Activated CD4-positive, alpha-beta T cell treated with anti-CD3 and anti-CD28 coated beads, Interleukin-10, Interleukin-2, amounts not matched to agents 100 ng/mL and 50 ng/mL, durations not matched to agents 16 hours and 8 hours (primary cell): ENCODE results near the gene NDOR1.
"Not testable (repeated sequence)": the region's sequence is repeated elsewhere in the genome, so short reads cannot be mapped to it uniquely, and the experiment has no call there.

ENCODE experiments used
- DNase-seq: peaks from one replicate; pipeline ENCODE4 v3.0.0-alpha.2; 2020

NDOR1 gene

DNA sequence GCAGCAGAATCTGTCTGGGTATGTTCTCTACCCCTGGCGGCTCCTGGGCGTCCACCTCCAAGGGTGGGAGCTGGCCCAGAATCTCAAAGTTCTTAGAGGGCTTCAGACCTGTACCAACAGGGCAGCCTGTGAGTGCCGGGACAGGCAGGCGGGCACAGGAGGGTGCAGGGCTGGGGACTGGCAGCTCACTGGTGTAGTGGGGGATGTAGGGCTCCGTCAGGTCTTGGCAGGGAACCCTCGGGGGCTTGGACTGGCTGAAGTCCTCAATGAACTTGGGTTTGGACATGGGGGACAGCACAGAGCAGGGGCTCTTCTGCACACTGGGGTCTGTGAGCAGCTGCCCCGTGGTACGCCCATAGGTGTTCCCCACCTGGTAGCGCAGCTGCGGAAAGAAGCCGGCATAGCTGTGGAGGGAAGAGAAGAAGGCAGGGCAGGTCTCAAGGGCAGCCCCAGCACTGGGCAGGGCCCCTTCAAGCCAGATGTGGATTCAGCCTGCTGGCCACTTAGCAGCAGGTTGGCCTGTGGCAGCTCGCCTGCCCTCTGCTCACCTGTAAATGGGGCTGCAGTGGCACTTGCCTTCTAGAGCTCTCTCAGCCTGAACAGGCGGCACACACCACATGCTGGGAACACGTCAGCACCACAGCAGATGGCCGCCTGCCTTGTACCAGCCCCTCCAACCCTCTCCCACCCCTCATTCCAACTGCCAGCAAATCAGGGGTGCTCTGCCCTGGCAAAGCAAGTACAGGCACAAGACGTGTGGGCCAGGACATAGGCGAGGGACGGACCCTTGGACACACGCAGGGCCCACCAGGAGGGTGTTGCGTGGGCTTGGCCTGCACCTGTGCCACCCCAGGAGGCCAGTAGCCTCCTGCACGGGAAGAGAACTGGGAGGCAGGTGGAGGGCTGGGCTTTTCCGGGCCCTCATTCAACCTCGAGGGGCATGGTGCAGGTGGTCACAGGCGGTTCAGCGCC, 40.2 kb downstream of the NDOR1 start:
- no peak for DNase-seq

DNA sequence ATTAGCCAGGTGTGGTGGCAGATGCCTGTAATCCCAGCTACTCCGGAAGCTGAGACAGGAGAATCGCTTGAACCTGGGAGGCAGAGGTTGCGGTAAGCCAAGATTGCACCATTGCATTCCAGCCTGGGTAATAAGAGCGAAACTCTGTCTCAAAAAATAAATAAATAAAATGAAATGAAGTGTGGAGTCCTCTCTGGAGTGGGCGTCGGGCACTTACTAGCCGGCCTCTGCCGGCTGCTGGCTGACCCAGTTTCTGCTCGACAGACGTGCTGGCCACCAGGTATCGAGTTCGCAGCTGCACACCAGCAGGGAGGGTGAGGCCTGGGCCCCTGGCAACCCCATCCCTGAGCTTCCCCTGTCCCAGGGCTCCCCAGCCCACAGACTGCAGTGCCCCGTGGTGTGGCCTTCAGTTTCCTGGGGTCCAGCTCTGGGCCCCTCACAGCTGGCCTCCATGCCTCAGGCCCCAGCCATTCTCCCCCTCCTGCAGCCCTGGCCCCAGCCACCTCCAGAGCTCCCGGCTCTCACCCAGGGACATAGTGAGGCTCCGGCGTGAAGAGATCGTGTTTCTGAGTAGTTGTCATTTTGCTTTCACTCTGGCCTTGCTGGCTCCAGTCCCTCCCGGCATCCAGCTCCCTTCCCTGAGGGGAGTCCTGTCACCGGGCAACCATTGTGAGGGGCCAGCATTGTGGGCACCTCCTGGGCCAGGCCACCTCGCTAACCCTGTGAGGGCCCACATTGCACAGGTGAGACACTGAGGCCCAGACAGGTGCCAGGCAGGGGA, 41.8 kb downstream of the NDOR1 start:
- no peak for DNase-seq

DNA sequence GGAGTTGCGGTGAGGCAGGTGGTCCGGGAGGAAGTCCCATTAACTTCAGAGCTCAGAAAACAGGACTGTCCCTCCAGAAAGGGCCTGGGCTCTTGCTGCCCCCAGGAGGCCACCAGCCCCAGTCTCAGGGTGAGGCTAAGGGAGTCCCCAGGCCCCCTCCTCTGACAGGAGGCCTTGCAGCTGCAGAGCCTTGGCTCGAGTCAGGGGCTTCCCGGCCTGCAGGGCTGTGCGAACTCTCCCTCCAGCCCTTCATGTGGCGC, 42.3 kb downstream of the NDOR1 start:
- DNase-seq: no peak

DNA sequence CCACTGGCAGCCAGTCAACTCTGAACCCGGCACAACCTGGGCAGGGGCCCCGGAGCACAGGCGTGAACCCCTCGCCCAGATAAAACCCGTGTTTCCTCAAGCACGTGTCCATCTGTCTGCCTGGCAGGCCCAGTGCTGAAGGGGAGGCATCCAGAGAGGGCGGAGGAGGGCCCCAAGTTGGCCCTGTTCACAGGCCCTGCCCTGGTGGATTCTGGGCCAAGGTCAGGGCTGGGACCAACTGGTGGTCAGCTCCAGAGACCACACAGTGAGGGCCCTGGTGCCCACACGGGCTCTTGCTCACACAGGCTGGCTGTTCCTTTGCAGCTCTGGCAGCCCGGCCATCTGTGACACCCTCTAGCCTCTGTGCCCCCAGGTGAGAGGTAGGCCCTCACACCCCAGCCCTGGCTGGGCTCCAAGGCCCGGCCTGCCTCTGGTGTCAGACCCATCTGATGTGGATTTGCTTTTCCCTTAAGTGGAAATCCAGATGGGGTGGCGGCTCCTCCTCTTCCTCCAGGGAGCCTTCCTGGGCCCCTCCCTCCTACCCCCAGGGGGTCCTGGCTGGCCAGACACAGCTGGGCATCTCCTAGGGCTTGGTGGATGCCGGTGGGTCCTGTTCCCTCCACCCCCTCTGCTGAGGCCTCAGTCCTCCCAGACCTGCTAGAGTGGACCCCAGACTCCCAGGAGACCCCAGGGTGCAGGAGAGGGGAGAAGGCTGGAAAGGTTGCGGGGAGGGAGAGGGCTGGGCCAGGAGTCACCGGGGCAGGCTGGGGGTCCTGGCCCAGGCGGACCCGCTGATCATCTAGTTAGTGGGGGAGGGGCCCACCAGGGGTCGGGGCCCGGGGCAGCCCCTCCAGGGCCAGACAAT, 45.1 kb downstream of the NDOR1 start:
- no peak for DNase-seq

DNA sequence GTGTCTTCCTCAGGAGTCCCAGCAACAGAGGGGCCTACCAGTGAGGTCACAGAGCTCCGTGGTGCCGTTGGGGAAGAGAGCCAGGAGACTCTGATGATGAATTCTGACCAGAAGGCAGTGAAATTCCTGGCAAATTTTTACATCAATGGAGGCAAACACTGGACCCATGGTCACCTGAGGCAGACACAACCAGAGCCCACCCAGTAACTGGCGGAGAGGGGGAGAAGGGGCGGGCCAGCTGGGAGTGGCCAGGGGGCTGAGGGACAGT, 45.6 kb downstream of the NDOR1 start, which contains the start of gene STPG3:
Gene STPG3, plus strand, starts transcription at position 93 of the 268 bp plus-strand sequence. Its CDS starts 1 bp downstream, at position 94.
- no peak for DNase-seq

DNA sequence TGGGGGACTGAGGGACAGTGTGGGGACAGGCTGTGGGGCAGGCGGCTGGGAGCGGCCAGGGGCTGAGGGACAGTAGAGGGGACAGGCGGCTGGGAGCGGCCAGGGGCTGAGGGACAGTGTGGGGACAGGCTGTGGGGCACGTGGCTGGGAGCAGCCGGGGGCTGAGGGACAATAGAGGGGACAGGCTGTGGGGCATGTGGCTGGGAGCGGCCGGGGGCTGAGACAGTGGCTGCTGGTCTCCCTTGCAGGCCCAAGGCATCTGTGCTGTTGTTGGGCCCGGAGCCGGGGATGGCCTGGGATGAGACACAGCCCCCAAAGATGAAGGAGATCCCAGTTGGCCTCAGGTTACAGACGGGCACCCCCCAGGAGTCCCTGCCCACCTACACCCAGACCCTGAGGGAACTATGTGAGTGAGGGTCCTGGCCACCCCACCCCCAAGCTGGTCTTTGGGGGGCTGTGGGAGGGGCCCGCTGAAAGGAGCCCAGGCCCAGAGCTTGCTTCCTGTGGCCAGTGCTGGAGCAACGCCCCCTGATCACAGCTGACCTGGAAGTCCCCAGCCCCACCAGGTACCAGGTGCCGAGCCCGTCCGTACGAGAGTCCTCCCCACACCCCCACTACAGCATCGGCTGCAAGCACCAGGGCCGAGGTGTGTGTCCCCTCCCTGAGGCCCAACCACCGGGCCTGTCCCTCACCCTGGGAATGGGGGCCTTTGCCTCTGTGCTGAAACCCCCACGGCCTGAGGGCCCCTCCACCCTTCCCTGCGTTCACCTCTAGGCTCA, 46.2 kb downstream of the NDOR1 start:
- no peak for DNase-seq

DNA sequence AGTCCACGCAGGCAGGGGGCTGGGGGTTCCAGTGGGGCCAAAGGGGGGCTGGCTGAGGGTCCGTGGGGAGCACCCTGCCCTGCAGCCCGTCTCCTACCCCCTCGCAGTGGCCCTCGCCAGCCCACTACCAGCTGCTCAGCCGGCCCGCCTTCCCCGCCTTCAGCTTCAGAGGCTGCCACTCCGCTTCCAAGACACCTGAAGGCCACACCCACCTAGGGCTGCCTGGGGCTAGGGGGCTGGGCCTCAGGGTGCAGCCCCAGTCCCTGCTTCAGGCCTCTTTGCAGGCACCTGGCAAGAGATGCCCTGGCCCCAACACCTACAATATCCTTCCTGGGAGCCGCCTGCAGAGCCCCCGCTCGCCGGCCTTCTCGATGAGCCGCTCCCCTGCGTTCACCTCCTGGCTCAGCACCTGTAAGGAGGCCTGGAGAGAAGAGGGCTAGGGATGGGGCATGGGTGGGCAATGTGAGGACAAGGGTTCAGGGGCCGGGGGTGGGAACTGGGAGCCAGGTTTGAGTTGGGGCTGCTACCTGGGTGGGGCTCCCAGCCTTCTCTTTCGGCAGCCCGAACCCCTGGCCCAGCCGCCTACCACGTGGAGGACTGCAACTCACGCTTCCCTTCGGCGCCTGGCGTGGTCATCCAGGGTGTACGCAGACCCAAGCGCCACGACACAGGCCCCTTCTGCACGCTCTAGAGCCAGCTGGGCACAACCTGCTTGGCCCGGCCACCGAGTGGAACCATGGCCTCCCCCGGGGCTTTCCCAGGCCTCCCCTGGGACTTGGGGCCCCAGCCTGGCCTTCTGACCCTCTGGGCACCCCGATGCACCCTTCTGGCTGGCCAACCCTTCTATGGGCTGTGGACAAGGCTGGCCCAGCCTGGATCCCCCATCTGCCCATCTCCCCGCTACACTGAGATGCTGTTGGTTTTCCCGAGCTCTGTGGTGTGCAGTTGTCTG, 47.3 kb downstream of the NDOR1 start:
- DNase-seq: no peak

DNA sequence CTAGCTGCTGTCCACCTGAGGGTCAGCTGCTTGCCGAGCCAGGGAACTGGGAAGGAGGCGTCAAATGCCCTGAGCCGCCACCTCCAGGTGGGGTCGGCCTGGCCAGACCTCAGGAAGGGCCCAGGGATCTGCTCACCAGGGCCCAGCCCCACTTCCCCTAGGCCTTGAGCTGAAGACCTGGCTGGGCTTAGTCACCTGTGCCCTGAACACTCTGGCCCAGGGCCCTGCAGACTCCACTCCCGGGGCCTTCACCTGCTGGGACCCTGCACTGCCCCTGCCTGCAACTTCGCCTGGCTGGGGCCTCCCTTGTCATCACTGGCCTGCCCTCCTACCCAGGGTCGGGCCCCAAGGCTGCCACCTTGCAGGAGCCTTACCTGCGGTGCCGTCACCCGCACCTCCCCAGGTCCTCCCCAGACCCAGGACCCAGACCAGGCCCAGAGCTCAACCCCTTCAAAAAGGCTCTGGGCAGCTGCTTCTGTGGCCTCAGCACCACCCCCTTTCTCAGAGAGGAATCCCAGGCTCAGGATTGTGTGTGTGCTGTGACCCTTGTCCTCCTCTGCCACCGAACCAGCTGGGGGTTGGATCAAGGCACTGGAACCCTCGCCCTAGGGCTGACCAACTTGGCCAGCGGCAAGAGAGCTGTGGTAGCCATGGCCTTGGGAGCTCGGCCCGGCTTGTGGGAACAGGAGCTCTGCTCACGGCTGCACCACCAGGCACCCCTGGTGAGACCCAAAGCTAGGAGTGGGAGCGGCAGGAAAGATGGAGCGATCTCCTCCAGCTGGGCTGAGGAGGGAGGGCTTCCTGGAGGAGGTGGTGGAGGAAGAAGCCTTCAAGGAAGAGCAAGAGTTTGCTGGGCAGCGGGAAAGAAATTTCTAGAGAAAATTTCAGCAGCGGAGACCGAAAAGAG, 48.5 kb downstream of the NDOR1 start:
- DNase-seq: no peak

DNA sequence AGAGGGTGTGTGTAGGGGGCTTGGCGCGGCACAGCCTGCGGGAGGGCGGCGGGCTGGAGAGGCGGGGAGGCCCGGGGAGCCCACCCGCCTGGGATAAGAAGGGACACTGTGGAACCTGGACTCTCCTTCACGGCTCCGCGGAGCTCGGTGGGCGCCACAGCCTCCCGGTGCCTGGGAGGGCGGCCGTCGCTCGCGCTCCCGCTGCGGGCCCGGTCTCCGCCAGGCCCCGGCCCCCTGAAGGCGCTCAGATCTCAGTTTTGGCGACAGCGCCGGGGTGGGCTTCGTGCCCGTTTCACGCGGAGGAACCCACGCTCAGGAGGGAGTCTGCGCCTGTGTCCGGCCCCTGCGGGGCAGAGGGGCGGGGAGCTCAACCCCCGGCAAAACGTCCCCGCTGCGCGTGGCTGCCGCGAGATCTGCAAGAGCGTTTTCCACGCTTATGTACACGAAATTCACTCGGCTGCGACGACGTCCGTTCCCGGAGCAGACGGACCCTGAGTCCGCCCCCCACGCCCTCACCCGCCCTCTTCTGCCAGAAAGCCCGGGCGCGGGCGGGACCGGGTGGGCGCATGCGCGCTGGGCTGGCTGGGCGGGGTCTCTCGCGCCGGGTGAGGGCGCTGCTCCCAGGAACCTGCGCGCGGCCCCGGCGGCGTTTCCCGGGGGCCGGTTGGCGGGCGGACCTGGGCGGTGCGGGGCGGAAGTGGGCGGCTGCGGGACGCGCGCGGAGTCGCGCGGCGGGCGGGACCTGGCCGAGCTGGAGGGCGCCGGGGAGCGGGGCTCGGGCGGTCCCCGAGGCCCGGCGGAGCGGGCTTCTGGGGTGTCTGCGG, 49.3 kb downstream of the NDOR1 start, which contains the start of gene NELFB:
Gene NELFB, plus strand, starts transcription at position 704 of the 824 bp plus-strand sequence.
- DNase-seq: peak; percentile 97

DNA sequence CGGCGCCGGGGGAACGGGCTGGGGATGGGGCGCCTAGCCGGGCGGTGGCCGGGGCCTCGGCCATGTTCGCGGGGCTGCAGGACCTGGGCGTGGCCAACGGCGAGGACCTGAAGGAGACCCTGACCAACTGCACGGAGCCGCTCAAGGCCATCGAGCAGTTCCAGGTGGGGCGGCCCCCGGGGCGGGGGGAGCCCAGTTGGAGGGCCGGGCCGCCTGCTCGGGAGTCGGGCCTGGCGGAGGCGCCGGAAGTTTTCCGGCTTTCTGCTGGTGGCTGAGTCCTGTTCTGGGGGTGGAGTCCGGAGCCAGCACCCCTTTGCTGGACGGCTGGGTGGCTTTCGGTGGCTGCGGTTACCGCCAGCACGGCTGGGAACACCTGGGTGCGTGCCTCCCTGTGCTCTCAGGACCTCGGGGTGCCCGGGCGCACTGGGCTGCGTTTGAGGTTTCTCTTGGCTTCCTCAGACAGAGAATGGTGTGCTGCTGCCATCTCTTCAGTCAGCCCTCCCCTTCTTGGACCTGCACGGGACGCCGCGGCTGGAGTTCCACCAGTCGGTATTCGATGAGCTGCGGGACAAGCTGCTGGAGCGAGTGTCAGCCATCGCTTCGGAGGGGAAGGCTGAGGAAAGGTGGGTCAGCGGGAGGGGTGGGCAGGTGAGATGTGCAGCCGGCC, 50.1 kb downstream of the NDOR1 start:
- DNase-seq: peak; percentile 49

DNA sequence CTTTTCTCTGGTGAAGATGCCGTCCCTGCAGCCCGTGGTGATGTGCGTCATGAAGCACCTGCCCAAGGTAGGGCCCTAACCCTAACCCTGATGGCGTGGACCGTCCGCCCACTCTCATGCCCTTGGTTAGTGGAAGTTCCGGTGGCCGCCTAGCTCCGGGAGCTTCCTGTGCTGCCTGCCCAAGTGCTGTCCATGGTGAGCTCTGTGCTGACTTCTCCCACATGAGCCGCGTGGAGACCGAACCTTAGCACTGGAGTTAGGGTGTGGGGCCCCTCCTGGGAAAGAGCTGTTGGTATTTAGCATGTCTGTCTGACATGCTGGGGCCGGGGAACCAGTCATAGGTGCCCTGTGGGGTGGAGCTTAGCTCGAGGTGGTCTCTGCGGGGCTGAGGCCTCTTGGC, 50.9 kb downstream of the NDOR1 start:
- DNase-seq: no peak

DNA sequence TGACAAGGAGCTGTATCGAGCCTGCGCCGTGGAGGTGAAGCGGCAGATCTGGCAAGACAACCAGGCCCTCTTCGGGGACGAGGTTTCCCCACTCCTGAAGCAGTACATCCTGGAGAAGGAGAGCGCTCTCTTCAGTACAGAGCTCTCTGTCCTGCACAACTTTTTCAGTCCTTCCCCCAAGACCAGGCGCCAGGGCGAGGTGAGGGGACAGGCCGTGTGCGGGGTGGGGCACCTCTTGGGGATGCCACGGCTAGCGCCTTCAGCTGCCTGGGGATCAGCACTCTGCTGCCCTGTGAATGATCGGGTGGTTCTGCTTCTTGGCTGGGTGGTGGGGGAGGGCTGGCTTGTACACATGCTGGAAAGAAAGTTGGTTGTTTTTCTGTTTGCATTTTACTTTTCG, 51.4 kb downstream of the NDOR1 start:
- no peak for DNase-seq

DNA sequence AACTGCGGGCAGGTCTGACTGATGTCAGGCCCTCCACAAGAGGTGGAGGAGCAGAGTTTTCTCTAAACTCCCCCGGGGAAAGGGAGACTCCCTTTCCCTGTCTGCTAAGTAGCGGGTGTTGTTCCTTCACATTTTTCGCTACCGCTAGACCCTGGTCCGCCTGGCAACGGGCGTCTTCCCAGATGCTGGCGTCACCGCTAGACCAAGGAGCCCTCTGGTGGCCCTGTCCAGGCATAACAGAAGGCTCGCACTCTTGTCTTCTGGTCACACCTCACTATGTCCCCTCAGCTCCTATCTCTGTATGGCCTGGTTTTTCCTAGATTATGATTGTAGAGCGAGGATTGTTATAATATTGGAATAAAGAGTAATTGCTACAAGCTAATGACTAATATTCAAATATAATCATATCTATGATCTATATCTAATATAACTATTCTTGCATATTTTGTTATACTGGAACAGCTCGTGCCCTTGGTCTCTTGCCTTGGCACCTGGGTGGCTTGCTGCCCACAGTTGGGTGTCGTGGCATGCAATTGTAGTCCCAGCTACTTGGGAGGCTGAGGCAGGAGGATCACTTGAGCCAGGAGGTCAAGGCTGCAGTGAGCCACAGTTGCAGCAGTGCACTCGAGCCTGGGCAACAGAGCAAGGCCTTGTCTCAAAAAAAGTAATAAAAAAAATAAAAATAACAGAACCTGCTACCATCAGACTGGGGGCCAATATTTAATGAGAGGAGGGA, 56.8 kb downstream of the NDOR1 start:
- DNase-seq: not testable (repeated sequence)

DNA sequence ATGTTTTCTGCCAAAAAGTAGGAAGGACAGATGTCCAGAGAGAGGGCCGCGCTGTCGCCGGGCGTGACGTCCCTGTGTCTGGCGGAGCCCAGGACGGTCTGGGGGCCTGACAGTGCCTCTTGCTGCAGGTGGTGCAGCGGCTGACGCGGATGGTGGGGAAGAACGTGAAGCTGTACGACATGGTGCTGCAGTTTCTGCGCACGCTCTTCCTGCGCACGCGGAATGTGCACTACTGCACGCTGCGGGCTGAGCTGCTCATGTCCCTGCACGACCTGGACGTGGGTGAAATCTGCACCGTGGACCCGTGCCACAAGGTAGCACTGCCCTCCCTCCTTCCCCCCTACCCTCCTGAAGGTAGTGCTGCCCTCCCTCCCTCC, 57.4 kb downstream of the NDOR1 start:
- DNase-seq: no peak

DNA sequence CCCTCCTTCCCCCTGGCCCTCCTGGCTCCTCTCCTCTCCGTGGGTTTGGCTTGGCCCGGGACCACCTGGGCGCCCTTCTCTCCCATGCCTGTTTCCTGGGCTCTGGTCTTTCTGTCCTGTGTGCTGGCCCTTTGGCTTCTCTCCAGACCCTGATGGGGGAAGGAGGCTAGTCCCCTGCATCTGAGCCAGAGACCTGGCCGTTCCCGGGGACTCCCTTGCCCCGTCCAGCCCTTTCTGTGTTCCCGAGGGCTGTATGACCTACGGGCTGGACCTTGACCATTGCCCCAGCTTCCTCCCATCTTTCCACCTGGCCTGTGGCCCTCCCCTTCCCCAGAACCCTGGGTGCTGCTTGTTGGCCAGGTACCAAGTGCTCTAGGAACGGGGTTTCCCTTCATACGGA, 58.0 kb downstream of the NDOR1 start:
- DNase-seq: no peak

DNA sequence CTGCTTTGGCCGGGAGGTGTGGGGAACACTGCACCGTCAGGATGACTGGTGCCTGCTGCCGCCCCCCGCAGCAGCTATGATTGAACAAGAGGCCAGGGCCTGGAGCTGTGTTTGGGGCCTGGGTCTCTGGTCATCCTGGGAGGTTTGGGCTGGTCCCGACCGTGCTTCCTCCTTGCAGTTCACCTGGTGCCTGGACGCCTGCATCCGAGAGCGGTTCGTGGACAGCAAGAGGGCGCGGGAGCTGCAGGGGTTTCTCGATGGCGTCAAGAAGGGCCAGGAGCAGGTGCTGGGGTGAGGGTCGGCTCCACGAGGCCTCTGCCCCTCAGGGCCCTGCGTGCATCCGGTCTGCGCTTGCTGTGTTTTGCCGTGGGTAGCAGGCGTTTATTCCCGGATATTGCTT, 58.6 kb downstream of the NDOR1 start:
- DNase-seq: no peak

DNA sequence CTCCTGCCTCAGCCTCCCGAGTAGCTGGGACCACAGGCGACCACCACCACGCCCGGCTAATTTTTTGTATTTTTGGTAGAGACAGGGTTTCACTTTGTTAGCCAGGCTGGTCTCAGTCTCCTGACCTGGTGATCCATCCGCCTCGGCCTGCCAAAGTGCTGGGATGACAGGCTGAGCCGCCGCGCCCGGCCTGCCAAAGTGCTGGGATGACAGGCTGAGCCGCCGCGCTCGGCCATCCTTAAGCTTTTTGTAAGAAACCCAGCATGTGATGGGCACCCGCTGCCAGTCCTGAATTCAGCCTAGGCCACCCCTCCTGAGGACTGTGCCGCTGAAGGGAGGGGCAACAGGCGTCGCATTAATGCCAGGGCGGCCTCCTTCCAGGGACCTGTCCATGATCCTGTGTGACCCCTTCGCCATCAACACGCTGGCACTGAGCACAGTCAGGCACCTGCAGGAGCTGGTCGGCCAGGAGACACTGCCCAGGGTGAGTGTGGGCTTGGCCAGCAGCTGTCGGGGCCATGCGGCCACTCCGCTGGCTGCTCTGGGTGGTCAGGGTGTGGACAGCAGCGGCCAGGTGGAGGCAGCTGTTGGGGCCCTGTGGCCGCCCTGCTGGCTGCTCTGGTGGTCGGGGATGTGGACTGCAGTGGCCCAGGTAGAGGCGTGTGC, 60.1 kb downstream of the NDOR1 start:
- no peak for DNase-seq

DNA sequence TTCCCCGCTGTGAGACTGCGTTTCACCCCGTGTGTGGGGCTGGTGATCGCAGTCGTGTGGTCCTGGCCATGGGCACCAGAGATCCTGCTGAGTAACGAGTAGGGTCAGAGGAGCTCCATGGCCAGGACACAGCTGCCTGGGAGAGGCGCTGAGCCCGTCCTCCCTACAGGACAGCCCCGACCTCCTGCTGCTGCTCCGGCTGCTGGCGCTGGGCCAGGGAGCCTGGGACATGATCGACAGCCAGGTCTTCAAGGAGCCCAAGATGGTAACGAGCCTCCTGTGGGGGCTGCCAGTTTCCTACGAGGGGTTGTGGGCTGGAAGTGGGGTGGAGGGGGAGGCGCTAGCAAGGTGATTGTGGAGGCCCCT, 60.6 kb downstream of the NDOR1 start:
- DNase-seq: no peak
